HS-5 (cell line): ENCODE data around the gene SYNDIG1.

Experiments used
- DNase-seq: peaks from one replicate; pipeline ENCODE4 v3.0.0-alpha.2; 2012; ENCODE audit warnings: low read depth

SYNDIG1 gene

DNA sequence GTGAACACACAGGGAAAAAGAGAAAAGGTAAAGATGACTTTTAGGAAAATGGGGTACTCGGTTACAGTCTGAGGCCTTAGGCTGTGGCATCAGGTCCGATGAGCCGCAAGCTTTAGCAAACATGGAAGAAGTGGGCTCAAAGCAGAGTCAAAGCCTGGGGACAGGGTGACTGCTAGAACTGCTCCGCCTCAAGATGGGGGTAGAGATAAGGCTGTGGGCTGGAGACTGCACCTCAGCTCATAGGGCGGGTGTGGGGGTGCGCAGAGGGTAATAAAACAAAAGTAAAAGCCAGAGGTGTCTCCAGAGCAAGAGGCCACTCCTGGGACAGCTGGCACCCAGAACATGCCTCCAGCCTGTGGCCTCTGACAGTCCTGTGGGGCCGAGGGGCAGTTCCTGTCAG lies 21.3 kb upstream of the SYNDIG1 start:
- DNase-seq: no peak

GRCh38 chr20:24449026-24449720 lies 20.3 kb upstream of the SYNDIG1 start:
- no peak for DNase-seq

- no peak for DNase-seq
Observed at GRCh38 chr20:24450177-24450576, 19.3 kb upstream of the SYNDIG1 start.

- no peak for DNase-seq
Observed at GRCh38 chr20:24450624-24451376, 18.6 kb upstream of the SYNDIG1 start.

- DNase-seq: no peak
Observed at GRCh38 chr20:24451428-24451827, 18.0 kb upstream of the SYNDIG1 start.

DNA sequence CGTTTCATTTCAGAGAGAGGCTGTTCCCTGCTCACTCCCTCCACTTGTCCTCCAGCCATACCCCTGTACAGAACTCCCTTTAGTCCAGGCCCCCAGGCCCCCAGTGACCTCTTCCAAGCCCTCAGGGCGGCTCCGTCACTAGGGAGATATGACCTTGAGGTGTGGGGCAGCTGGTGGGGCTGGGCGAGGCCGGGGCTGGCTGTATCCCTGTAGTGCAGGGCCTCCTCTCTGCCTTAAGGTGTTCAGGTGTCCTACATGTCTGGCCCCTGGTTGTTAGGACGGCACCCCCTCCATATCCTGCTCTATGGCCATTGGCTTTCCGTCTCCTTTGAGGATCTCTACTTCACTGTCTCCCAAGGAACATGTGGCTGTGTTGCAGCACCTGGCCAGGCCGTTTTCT lies 17.4 kb upstream of the SYNDIG1 start:
- no peak for DNase-seq

GRCh38 chr20:24452498-24453127 lies 16.8 kb upstream of the SYNDIG1 start:
- DNase-seq: no peak

GRCh38 chr20:24453869-24454268 lies 15.6 kb upstream of the SYNDIG1 start:
- no peak for DNase-seq

- no peak for DNase-seq
Observed at GRCh38 chr20:24455081-24455480, 14.3 kb upstream of the SYNDIG1 start.

GRCh38 chr20:24456398-24456781 lies 13.0 kb upstream of the SYNDIG1 start:
- DNase-seq: no peak

GRCh38 chr20:24458436-24458835 lies 11.0 kb upstream of the SYNDIG1 start:
- no peak for DNase-seq

DNA sequence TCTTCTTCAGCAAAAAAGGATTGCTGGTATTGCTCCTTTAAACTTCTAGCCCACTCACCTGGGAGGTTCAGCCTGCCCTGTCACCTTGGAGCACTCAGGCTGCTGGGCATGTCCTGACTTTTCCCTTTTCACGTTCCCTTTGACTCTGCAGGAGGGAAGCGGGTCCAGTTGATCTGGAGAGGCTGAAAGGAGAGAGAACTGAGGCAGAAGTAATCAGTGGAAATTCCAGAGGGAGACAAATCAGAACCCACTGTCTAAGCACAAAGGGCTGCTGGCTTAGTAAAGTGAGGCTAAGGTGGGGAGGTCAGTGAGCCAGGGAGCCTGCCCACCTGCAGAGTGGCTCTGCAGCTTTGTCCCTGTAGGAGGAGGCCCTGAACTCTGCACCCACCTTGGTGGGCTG lies 9.7 kb upstream of the SYNDIG1 start:
- no peak for DNase-seq

DNA sequence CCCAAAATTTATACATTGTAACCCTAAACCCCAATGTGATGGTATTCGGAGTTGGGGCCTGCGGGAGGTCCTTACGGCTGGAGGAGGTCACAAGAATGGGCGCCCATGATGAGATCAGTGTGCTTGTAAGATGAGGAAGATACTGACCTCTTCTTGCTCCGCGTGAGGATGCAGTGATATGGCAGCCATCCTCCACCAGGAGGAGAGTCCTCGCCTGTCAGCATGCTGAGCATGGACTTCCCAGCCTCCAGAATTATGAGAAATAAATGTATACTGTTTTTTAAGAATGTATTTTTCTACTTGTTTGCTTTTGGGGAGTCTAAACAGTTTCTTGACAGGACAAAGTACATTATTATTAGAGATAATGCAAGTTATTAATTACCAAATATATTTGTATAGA lies 8.7 kb upstream of the SYNDIG1 start:
- no peak for DNase-seq

GRCh38 chr20:24461848-24462247 lies 7.6 kb upstream of the SYNDIG1 start:
- DNase-seq: no peak

DNA sequence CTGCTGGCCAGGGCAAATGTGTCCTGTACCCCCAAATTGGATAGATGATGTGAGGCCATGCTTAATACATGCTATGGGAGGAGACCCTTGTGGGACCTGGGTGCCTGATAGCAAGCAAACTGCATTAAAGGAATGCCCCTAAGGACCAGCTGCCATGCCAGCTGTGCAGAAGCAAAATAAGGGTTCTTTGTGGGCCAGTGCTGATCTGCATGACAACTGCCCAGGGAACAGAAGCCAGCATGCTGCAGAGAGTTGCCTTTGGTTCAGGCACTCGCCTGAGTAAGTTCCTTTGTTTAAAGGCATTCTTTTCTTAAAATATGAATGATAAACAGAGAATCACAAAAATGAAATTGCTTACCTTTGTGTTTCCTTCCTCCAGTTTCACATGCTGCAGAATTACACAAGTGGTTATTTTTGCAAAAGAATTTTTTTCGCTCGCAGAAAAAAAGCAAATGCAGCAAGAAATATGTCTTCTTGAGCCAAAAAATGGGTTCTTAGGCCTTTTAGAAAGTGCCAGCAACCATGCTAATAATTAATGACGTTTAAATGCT lies 6.9 kb upstream of the SYNDIG1 start:
- no peak for DNase-seq

DNA sequence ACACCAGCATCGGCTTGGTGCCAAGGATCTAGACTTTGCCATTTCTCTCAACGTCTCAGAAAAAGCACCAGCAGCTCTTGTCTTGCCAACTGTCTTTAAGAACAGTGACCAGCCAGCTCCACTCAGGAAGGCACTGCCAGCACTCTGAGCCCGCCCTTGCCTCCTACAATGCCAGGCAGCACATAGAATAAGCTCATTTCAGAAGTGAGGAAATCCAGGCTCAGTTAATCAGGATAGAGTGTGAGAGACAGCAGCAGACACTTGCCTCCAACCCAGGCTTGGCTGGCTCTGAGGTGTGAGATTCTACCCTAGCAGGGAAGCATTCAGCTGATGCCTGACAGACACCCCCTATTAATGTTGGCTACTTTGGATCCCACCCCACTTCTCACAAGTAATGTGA lies 4.3 kb upstream of the SYNDIG1 start:
- DNase-seq: no peak

DNA sequence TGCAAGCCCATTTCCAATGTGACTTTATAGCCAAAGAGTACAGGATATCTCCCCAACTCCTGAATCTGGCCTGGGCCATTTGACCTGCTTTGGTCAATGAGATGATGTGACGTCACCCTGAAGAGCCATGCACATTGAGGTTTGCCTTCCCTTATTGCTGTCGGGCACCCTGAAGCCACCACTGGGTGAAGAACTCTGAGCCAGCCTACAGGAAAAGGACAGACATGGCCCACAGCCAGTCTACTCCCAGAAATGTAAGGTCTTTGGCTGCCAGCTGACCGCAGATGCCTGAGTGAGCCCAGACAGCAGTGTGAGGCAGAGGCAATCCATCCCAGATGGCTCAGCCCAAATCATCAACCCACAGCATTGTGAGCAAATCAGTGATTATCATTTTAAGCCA lies 3.7 kb upstream of the SYNDIG1 start:
- DNase-seq: no peak

- no peak for DNase-seq
Observed at GRCh38 chr20:24468401-24469115, 871 bp upstream of the SYNDIG1 start.

- no peak for DNase-seq
Observed at GRCh38 chr20:24469894-24470745, 691 bp downstream of the SYNDIG1 start.

GRCh38 chr20:24470746-24471582 lies 1.5 kb downstream of the SYNDIG1 start:
- no peak for DNase-seq

GRCh38 chr20:24472426-24472825 lies 3.0 kb downstream of the SYNDIG1 start:
- no peak for DNase-seq
